H1 (cell line): ENCODE measurements around the gene NEU2. TPM values are rescaled to one million over a fixed set of nuclear protein-coding genes. Genes with fewer than 3 reads are reported as not detected.

Experiments
- CTCF ChIA-PET: fragments of 300-600 bp; sonication (Branson Sonifier 250); formaldehyde crosslinking; loops from one replicate; lab custom pipeline; 2021; ENCODE audit not compliant: partially characterized antibody; lab: Charles Lee
- POLR2A ChIA-PET: fragments of 300-600 bp; sonication (Branson Sonifier 250); formaldehyde crosslinking; loops from one replicate; lab custom pipeline; 2021; ENCODE audit warnings: inconsistent platforms; ENCODE audit not compliant: partially characterized antibody; lab: Charles Lee
- DNase-seq, 2 experiments: peaks; one replicate each; pipeline versions ENCODE4 v3.0.0 to v3.0.0-alpha.2; 2010 to 2022; ENCODE audit warnings: low spot score in 2 of 2, low read depth in 1 of 2, mixed read lengths in 1 of 2
- FAIRE-seq: peaks from 2 replicates; lab custom pipeline; 2011; peaks lifted over from hg19 to GRCh38; lab: Jason Lieb, UNC
- H2AFZ ChIP-seq: 2 replicates; pipeline ENCODE4 v1.8.1; 2012; ENCODE audit warnings: low read length, inconsistent platforms
- H2AK5ac ChIP-seq: 2 replicates; pipeline ENCODE4 v1.6.1; 2013; ENCODE audit warnings: low read depth, low read length
- H2BK120ac ChIP-seq: replicated peaks from 2 replicates; pipeline ENCODE3; 2013; ENCODE audit warnings: low read depth, low read length, inconsistent platforms
- H2BK12ac ChIP-seq: 2 replicates; pipeline ENCODE4 v1.6.1; 2013; ENCODE audit warnings: low read depth, low read length
- H2BK15ac ChIP-seq: 2 replicates; pipeline ENCODE4 v1.6.1; 2013; ENCODE audit warnings: low read length
- H2BK20ac ChIP-seq: 2 replicates; pipeline ENCODE4 v1.6.1; 2013; ENCODE audit warnings: low read length
- H2BK5ac ChIP-seq: 2 replicates; pipeline ENCODE4 v1.6.1; 2013; ENCODE audit warnings: low read depth, low read length
- H3K14ac ChIP-seq: 2 replicates; pipeline ENCODE4 v1.6.1; 2013; ENCODE audit warnings: inconsistent platforms; ENCODE audit not compliant: insufficient read length
- H3K18ac ChIP-seq: 2 replicates; pipeline ENCODE4 v1.6.1; 2013; ENCODE audit warnings: low read length; ENCODE audit errors: extremely low read depth
- H3K23ac ChIP-seq: 2 replicates; pipeline ENCODE4 v1.6.1; 2013; ENCODE audit warnings: inconsistent platforms; ENCODE audit not compliant: insufficient read length
- H3K23me2 ChIP-seq: 2 replicates; pipeline ENCODE4 v1.6.1; 2013; ENCODE audit warnings: low read depth, low read length
- H3K27ac ChIP-seq: 2 replicates; pipeline ENCODE4 v1.6.1; 2011; ENCODE audit warnings: low read depth, low read length, inconsistent platforms
- H3K27me3 ChIP-seq, 4 experiments: replicated peaks in 1 of 4; 1 replicate in 1 of 4; 2 replicates in 3 of 4; pipeline versions ENCODE4 v1.6.1 to v1.8.1; 2011 to 2013; ENCODE audit warnings: low read length in 3 of 4, mild to moderate bottlenecking in 3 of 4, inconsistent platforms in 2 of 4, mixed read lengths in 2 of 4, moderate library complexity in 1 of 4; ENCODE audit not compliant: control insufficient read depth in 3 of 4, insufficient read depth in 3 of 4; ENCODE audit errors: extremely low read depth in 1 of 4
- H3K36me3 ChIP-seq, 4 experiments: 2 replicates each; pipeline versions ENCODE4 v1.6.1 to v1.8.1; 2011 to 2013; ENCODE audit warnings: mild to moderate bottlenecking in 4 of 4, low read length in 3 of 4, moderate library complexity in 2 of 4, control low read depth in 1 of 4, inconsistent platforms in 1 of 4; ENCODE audit not compliant: insufficient read depth in 4 of 4, control insufficient read depth in 2 of 4
- H3K4ac ChIP-seq: replicated peaks from 2 replicates; pipeline ENCODE3; 2013; ENCODE audit warnings: low read length, low read depth, mixed read lengths, inconsistent platforms; ENCODE audit not compliant: insufficient read length
- H3K4me1 ChIP-seq, 4 experiments: replicated peaks in 1 of 4; 1 replicate in 1 of 4; 2 replicates in 3 of 4; pipeline versions ENCODE4 v1.6.1 to v1.8.1; 2011 to 2013; ENCODE audit warnings: low read length in 3 of 4, inconsistent platforms in 2 of 4, mixed read lengths in 1 of 4; ENCODE audit not compliant: insufficient read depth in 4 of 4, control insufficient read depth in 3 of 4
- H3K4me2 ChIP-seq, 2 experiments: 2 replicates each; pipeline versions ENCODE4 v1.6.1 to v1.8.1; 2011 to 2013; ENCODE audit warnings: low read depth in 2 of 2, low read length in 2 of 2, control low read depth in 1 of 2, inconsistent platforms in 1 of 2, mild to moderate bottlenecking in 1 of 2; ENCODE audit not compliant: insufficient read depth in 1 of 2
- H3K4me3 ChIP-seq, 4 experiments: fragments of 200-600, 300-600 bp in 1 of 4; sonication (generic), shearing (Covaris generic), sonication (Bioruptor Twin) in 1 of 4; 2 replicates each; pipeline versions ENCODE4 v1.5.1 to v1.8.1; 2011 to 2016; ENCODE audit warnings: low read length in 4 of 4, low read depth in 3 of 4, control low read depth in 2 of 4, inconsistent platforms in 2 of 4, mild to moderate bottlenecking in 2 of 4, mixed read lengths in 1 of 4, moderate library complexity in 1 of 4; ENCODE audit not compliant: insufficient read depth in 2 of 4; ENCODE audit errors: extremely low read depth in 1 of 4
- H3K56ac ChIP-seq: replicated peaks from 2 replicates; pipeline ENCODE3; 2013; ENCODE audit warnings: low read depth, mild to moderate bottlenecking, mixed read lengths, low read length, inconsistent platforms; ENCODE audit not compliant: insufficient read length
- H3K79me1 ChIP-seq: 2 replicates; pipeline ENCODE4 v1.6.1; 2013; ENCODE audit warnings: low read depth, low read length, control low read depth
- H3K79me2 ChIP-seq, 2 experiments: 2 replicates each; pipeline versions ENCODE4 v1.6.1 to v1.8.1; 2012 to 2013; ENCODE audit warnings: low read length in 2 of 2, mild to moderate bottlenecking in 2 of 2, inconsistent platforms in 1 of 2; ENCODE audit not compliant: insufficient read depth in 2 of 2, control insufficient read depth in 1 of 2
- H3K9ac ChIP-seq, 4 experiments: replicated peaks in 1 of 4; 1 replicate in 1 of 4; 2 replicates in 3 of 4; pipeline versions ENCODE4 v1.6.1 to v1.8.1; 2011 to 2013; ENCODE audit warnings: low read depth in 3 of 4, low read length in 3 of 4, control low read depth in 2 of 4, mild to moderate bottlenecking in 2 of 4, moderate library complexity in 2 of 4, inconsistent platforms in 1 of 4; ENCODE audit errors: extremely low read depth in 1 of 4
- H3K9me3 ChIP-seq, 2 experiments: 2 replicates each; pipeline versions ENCODE4 v1.6.1 to v1.8.1; 2012 to 2013; ENCODE audit warnings: mild to moderate bottlenecking in 2 of 2, moderate library complexity in 2 of 2, control low read depth in 1 of 2, inconsistent platforms in 1 of 2, low read depth in 1 of 2, low read length in 1 of 2, mixed read lengths in 1 of 2; ENCODE audit not compliant: insufficient read depth in 2 of 2
- H4K20me1 ChIP-seq, 2 experiments: replicated peaks in 1 of 2; 2 replicates each; pipeline versions ENCODE3 to v1.8.1; 2011 to 2013; ENCODE audit warnings: inconsistent platforms in 2 of 2, low read length in 2 of 2, mild to moderate bottlenecking in 1 of 2; ENCODE audit not compliant: insufficient read depth in 2 of 2, control insufficient read depth in 1 of 2
- H4K5ac ChIP-seq: 2 replicates; pipeline ENCODE4 v1.6.1; 2013; ENCODE audit warnings: low read length, low read depth, mixed read lengths, inconsistent platforms; ENCODE audit not compliant: insufficient read length
- H4K8ac ChIP-seq: 2 replicates; pipeline ENCODE4 v1.8.0; 2013; ENCODE audit warnings: mild to moderate bottlenecking, moderate library complexity, low read length, inconsistent platforms; ENCODE audit not compliant: insufficient read depth; ENCODE audit errors: extremely low read depth
- H4K91ac ChIP-seq: replicated peaks from 2 replicates; pipeline ENCODE3; 2013; ENCODE audit warnings: low read length, mixed read lengths, inconsistent platforms; ENCODE audit not compliant: insufficient read length
- CBX5 ChIP-seq: fragments of 300-800, 300-1000 bp; sonication (generic); IDR thresholded peaks from 2 replicates; pipeline ENCODE4 v1.7.1; 2016; ENCODE audit warnings: antibody characterized with exemption, low read length, low read depth
- CHD1 ChIP-seq: IDR thresholded peaks from 2 replicates; pipeline ENCODE4 v1.6.1; 2012; ENCODE audit warnings: low read depth, low read length, improper control_type of control experiment
- JUN ChIP-seq: IDR thresholded peaks from 2 replicates; pipeline ENCODE4 v1.6.1; 2011; ENCODE audit warnings: low read depth, mild to moderate bottlenecking, improper control_type of control experiment, low read length
- JUND ChIP-seq: IDR thresholded peaks from 2 replicates; pipeline ENCODE4 v1.6.1; 2011; ENCODE audit warnings: mild to moderate bottlenecking, improper control_type of control experiment, low read length
- KDM1A ChIP-seq: fragments of 200-600, 300-600 bp; sonication (generic); IDR thresholded peaks from 2 replicates; pipeline ENCODE4 v1.7.1; 2016; ENCODE audit warnings: mild to moderate bottlenecking, low read length, borderline replicate concordance
- KDM5A ChIP-seq: fragments of 200-600 bp; IDR thresholded peaks from 2 replicates; pipeline ENCODE4 v1.7.1; 2012; ENCODE audit warnings: mild to moderate bottlenecking, low read length, inconsistent platforms, mixed read lengths
- MAFK ChIP-seq: IDR thresholded peaks from 2 replicates; pipeline ENCODE4 v1.6.1; 2012; ENCODE audit warnings: low read depth, mild to moderate bottlenecking, improper control_type of control experiment, low read length
- NRF1 ChIP-seq: IDR thresholded peaks from 2 replicates; pipeline ENCODE4 v1.6.1; 2011; ENCODE audit warnings: mild to moderate bottlenecking, low read depth, low read length, improper control_type of control experiment
- POLR2AphosphoS5 ChIP-seq: IDR thresholded peaks from 2 replicates; pipeline ENCODE4 v1.6.1; 2011; ENCODE audit warnings: low read depth, low read length
- WGBS, 2 experiments: shearing (Covaris generic) in 1 of 2; methylation state at CpG; one replicate each; pipeline versions ENCODE4 v1.1.6 to v1.1.7; 2013 to 2015; ENCODE audit warnings: low lambda C conversion rate in 2 of 2, mixed read lengths in 2 of 2, inconsistent platforms in 1 of 2, low coverage in 1 of 2, missing lambda C conversion rate in 1 of 2; ENCODE audit not compliant: insufficient replicate concordance in 2 of 2, insufficient coverage in 1 of 2, insufficient read length in 1 of 2; ENCODE audit errors: extremely low coverage in 1 of 2, missing lambda C conversion rate in 1 of 2; 5-methylcytosine and 5-hydroxymethylcytosine counted together
- polyA plus RNA-seq, 7 experiments: library from polyadenylated mRNA; depleted of rRNA in 3 of 7; stranded (reverse) in 5 of 7; unstranded in 2 of 7; fragments of >200 nt in 5 of 7; fragments of 200-250 nt in 2 of 7; gene quantifications; 1 replicate in 5 of 7; 2 replicates in 1 of 7; 4 replicates in 1 of 7; pipeline versions ENCODE4 v1.2.1 to v1.2.3, GENCODE V29; 2011 to 2013; ENCODE audit warnings: missing spikeins in 2 of 7, mixed read lengths in 2 of 7
- total RNA-seq: library from RNA; stranded (reverse); fragmentation: NEBNext Ultra II Directional; extraction: Animal tissue kit (Norgen Biotek cat#: 25700); gene quantifications from 2 replicates; pipeline ENCODE4 v1.2.1, GENCODE V29; 2021
- TF ChIP-seq, protein P1 (sequence below): IDR thresholded peaks from 2 replicates; pipeline ENCODE4 v1.6.1; 2011; ENCODE audit warnings: low read depth, mild to moderate bottlenecking, low read length; ENCODE audit not compliant: insufficient read depth
- TF ChIP-seq, protein P2 (sequence below): IDR thresholded peaks from 2 replicates; pipeline ENCODE4 v1.6.1; 2012; ENCODE audit warnings: inconsistent platforms

The NEU2 gene
- total and polyA plus RNA-seq, 2 of the 8 experiments (the other 6 are each of a cell fraction or from before 2014, with no cell fraction given): 0.12 TPM; not detected in 1

DNA sequence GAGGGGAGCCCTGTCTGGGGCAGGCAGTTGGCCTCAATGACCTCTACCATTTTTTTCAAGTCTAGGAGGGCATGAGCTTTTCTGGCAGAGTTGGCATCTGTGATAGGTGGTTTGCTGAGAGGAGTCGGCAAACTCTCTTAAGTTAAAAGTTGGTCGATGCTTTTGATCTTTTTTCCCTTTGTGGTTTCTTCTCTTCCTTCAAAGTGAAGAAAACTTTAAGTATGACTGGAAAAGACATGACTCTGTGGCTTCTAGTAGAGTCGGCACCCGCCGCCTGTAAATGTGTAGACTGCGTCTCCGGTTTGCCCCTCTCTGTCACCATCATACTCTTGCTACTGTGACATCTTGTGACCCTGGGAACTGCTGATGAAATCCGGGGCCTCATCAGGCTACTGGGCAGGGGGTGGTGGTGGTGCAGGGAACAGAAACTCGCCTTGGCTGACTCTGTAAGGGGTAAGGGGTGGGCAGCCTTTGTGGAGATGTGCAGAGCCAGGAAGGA, 48.8 kb downstream of the NEU2 start:
- Histone ChIP-seq H3K9ac (no peak overlapping the region), H2AK5ac (no peak overlapping the region), H2BK12ac (no peak overlapping the region), H3K4ac (no peak overlapping the region), H3K23ac (no peak overlapping the region), H2BK15ac (no peak overlapping the region), H4K20me1 (no peaks in the 10 kb centered on the region), H2AFZ (no peak overlapping the region), H3K18ac (no peak overlapping the region), H2BK20ac (no peak overlapping the region), H2BK120ac (no peak overlapping the region), H3K4me2 (no peak overlapping the region), H3K4me1 (peaks cover 0 to 5% (median 3%) of the 10 kb centered on the region in 4 experiments; a peak in 4 of 7 replicates), H3K79me2 (no peaks in the 10 kb centered on the region), H3K27me3 (no peaks in the 10 kb centered on the region), H4K8ac (no peak overlapping the region), H3K14ac (no peak overlapping the region), H3K23me2 (no peaks in the 10 kb centered on the region), H4K91ac (no peak overlapping the region), H3K9me3 (no peaks in the 10 kb centered on the region), H3K79me1 (no peaks in the 10 kb centered on the region), H3K27ac (no peak overlapping the region), H3K56ac (no peak overlapping the region), H4K5ac (no peak overlapping the region), H2BK5ac (no peak overlapping the region), H3K36me3 (no peaks in the 10 kb centered on the region), H3K4me3 (no peak overlapping the region)
- FAIRE-seq (no peak), DNase-seq (no peak)
- CTCF ChIA-PET: interaction anchor here (1.8 kb wide), 1 partner anchor 16 kb away, joined by 5 read pairs; no protein-coding TSS in a partner anchor
- POLR2A ChIA-PET: no interaction called here
- no peak for TF ChIP-seq CBX5
- no peak for TF ChIP-seq JUND
- TF ChIP-seq, protein P1, sequence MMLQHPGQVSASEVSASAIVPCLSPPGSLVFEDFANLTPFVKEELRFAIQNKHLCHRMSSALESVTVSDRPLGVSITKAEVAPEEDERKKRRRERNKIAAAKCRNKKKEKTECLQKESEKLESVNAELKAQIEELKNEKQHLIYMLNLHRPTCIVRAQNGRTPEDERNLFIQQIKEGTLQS: no peak
- TF ChIP-seq KDM1A: no peak
- TF ChIP-seq NRF1: no peak
- TF ChIP-seq KDM5A: no peak
- TF ChIP-seq MAFK: no peak
- no peak for TF ChIP-seq CHD1
- no peak for TF ChIP-seq POLR2AphosphoS5
- TF ChIP-seq JUN: no peak
- TF ChIP-seq, protein P2, sequence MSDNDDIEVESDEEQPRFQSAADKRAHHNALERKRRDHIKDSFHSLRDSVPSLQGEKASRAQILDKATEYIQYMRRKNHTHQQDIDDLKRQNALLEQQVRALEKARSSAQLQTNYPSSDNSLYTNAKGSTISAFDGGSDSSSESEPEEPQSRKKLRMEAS: no peak
- WGBS, 2 experiments: 84% methylated on average over 9 of the region's 9 CpGs; no CpG with 5 or more reads in 1 of the 2 experiments
